CD8-positive, alpha-beta memory T cell (primary cell): ENCODE results near the gene NPTN. TPM values are rescaled to one million over a fixed set of nuclear protein-coding genes. Genes with fewer than 3 reads are reported as not detected.

Source experiments
- CTCF ChIA-PET: fragments of 350-600 bp; sonication (Branson Sonifier 250); formaldehyde crosslinking; loops from one replicate; lab custom pipeline; 2021; ENCODE audit warnings: antibody characterized with exemption; lab: Charles Lee
- POLR2A ChIA-PET: fragments of 350-600 bp; sonication (Branson Sonifier 250); formaldehyde crosslinking; loops from one replicate; lab custom pipeline; 2021; ENCODE audit warnings: antibody characterized with exemption; lab: Charles Lee
- DNase-seq, 5 donors: peaks; one replicate each; pipeline versions ENCODE4 v3.0.0 to v3.0.0-alpha.2; 2020 to 2022; ENCODE audit warnings: mixed read lengths in 1 of 5
- H3K27ac ChIP-seq: one replicate; pipeline ENCODE4 v1.7.0; 2013; ENCODE audit warnings: low read depth, mild to moderate bottlenecking, low read length, moderate library complexity
- H3K27me3 ChIP-seq: 2 replicates; pipeline ENCODE4 v1.7.0; 2013; ENCODE audit warnings: low read length, mild to moderate bottlenecking; ENCODE audit not compliant: insufficient read depth, poor library complexity, severe bottlenecking
- H3K36me3 ChIP-seq: 2 replicates; pipeline ENCODE4 v1.7.0; 2013; ENCODE audit warnings: mild to moderate bottlenecking, low read length, moderate library complexity; ENCODE audit not compliant: insufficient read depth
- H3K4me1 ChIP-seq: 2 replicates; pipeline ENCODE4 v1.7.0; 2013; ENCODE audit warnings: mild to moderate bottlenecking, low read length, moderate library complexity; ENCODE audit not compliant: insufficient read depth
- H3K4me3 ChIP-seq: 2 replicates; pipeline ENCODE4 v1.7.0; 2013; ENCODE audit warnings: mild to moderate bottlenecking, low read length
- H3K9me3 ChIP-seq: 2 replicates; pipeline ENCODE4 v1.7.0; 2013; ENCODE audit warnings: mild to moderate bottlenecking, low read length
- H3K27ac Mint-ChIP-seq, 8 donors: one replicate each; pipeline ENCODE4 v1.8.0; 2020 to 2021; ENCODE audit warnings: mixed read lengths in 8 of 8, mild to moderate bottlenecking in 6 of 8, inconsistent platforms in 3 of 8, moderate library complexity in 3 of 8
- H3K27me3 Mint-ChIP-seq, 2 donors: one replicate each; pipeline ENCODE4 v1.8.0; 2020 to 2021; ENCODE audit warnings: mixed read lengths in 2 of 2, mild to moderate bottlenecking in 1 of 2, moderate library complexity in 1 of 2
- H3K36me3 Mint-ChIP-seq, 3 donors: one replicate each; pipeline ENCODE4 v1.8.0; 2020 to 2021; ENCODE audit warnings: mixed read lengths in 3 of 3, inconsistent platforms in 1 of 3, mild to moderate bottlenecking in 1 of 3
- H3K4me1 Mint-ChIP-seq, 3 donors: one replicate each; pipeline ENCODE4 v1.8.0; 2020 to 2021; ENCODE audit warnings: mixed read lengths in 3 of 3, inconsistent platforms in 1 of 3, mild to moderate bottlenecking in 1 of 3
- H3K4me3 Mint-ChIP-seq, 7 donors: one replicate each; pipeline ENCODE4 v1.8.0; 2020 to 2021; ENCODE audit warnings: mixed read lengths in 7 of 7, mild to moderate bottlenecking in 6 of 7, moderate library complexity in 4 of 7, inconsistent platforms in 2 of 7
- H3K9me3 Mint-ChIP-seq, 5 donors: one replicate each; pipeline ENCODE4 v1.8.0; 2020 to 2022; ENCODE audit warnings: mixed read lengths in 5 of 5, mild to moderate bottlenecking in 3 of 5, moderate library complexity in 2 of 5, inconsistent platforms in 1 of 5
- polyA plus RNA-seq: library from polyadenylated mRNA; unstranded; fragments of 300-500 nt; fragmentation: Illumina TruSeq; gene quantifications from one replicate; pipeline ENCODE4 v1.2.3, GENCODE V29; 2021
- total RNA-seq, 2 experiments: library from RNA; stranded (reverse); gene quantifications; one replicate each; pipeline ENCODE4 v1.2.3, GENCODE V29; 2021

The NPTN gene
- total and polyA plus RNA-seq, 3 experiments from 2014 or later: 46.1 to 58.5 (median 55.8) TPM

DNA sequence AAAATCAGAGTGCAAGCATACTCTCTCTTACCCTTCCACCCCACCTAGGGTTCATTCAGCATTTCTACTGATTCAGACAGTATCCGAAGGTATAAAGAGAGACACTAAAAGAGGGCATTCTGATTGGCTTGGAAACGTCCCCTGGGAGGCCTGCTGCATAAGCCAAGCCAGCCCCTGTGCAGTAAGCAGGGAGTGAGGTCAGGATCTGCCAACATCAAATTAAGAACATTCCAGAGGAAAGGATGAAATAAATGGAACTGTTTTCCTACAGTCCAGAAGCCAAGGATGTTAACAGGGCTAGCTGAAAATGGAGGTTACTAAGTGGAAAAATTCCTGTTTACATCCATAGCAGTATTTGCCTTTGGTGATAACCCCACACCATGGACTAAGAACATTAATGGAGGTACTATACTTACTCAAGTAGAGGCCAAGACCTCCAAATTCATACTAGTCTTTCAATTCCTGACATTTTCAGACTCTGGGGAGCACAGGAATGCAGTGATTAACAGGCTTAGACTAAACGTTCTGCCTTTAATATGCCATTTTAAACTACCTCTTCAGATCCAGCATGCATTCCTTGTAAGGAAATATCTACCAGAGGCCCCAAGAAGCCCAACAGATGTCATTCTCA, 34.5 kb downstream of the NPTN start:
- Histone ChIP-seq H3K9me3 (no peaks in the 10 kb centered on the region), H3K4me3 (no peak overlapping the region), H3K36me3 (no peaks in the 10 kb centered on the region), H3K27ac (no peak overlapping the region), H3K27me3 (no peaks in the 10 kb centered on the region), H3K4me1 (peaks cover 22% of the 10 kb centered on the region)
- H3K36me3 Mint-ChIP-seq: peaks cover 0 to 18% (median 10%) of the 10 kb centered on the region in 3 donors
- no peak overlapping the region for H3K4me3 Mint-ChIP-seq
- H3K9me3 Mint-ChIP-seq: no peaks in the 10 kb centered on the region
- CTCF ChIA-PET: no interaction called here
- H3K27ac Mint-ChIP-seq: peak overlapping the region in 1 of 8 donors; percentile 51
- peaks cover 27 to 60% (median 44%) of the 10 kb centered on the region in 3 donors for H3K4me1 Mint-ChIP-seq
- H3K27me3 Mint-ChIP-seq: no peaks in the 10 kb centered on the region
- DNase-seq: no peak
- POLR2A ChIA-PET: no interaction called here

DNA sequence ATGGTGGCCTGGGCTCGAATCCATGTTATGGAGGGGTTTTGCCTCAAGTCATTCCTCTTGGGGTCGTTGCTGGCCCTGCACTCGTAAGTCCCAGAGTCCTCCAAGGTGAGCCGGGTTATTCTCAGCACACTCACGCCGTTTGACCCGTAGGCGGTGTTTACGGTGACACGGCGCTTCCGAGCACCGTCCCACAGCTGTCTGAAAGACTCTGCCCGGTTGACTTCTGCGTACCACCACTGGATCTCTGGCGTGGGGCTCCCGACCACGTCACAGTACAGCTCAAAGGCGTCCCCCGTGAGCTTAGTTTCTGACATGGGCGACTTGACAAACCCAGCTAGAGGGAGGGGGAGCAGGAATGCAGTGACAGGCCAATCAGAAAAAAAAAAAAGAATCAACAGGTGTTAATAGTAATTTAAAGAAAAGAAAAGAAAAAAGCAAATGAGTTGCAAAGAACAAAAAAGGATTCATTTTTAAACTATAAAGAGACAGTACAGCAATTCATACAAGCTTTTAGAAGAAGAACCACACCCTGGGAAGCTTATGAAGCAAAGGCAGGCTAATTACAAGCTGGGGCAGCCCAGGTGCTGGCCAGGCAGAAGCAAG, 36.1 kb downstream of the NPTN start:
- Mint-ChIP-seq H3K27me3 (no peaks in the 10 kb centered on the region), H3K27ac (peak overlapping the region in 1 of 8 donors; percentile 56), H3K36me3 (peaks cover 0 to 17% (median 11%) of the 10 kb centered on the region in 3 donors), H3K9me3 (no peaks in the 10 kb centered on the region), H3K4me3 (no peak overlapping the region), H3K4me1 (peaks cover 28 to 64% (median 44%) of the 10 kb centered on the region in 3 donors)
- H3K27me3 ChIP-seq: no peaks in the 10 kb centered on the region
- no peaks in the 10 kb centered on the region for H3K36me3 ChIP-seq
- DNase-seq: no peak
- ChIA-PET CTCF (interaction anchor here (1.1 kb wide), 1 partner anchor 39 kb away, joined by 3 read pairs; no protein-coding TSS in a partner anchor), POLR2A (no interaction called here)
- H3K4me3 ChIP-seq: no peak overlapping the region
- peaks cover 7% of the 10 kb centered on the region for H3K4me1 ChIP-seq
- no peak overlapping the region for H3K27ac ChIP-seq
- no peaks in the 10 kb centered on the region for H3K9me3 ChIP-seq

DNA sequence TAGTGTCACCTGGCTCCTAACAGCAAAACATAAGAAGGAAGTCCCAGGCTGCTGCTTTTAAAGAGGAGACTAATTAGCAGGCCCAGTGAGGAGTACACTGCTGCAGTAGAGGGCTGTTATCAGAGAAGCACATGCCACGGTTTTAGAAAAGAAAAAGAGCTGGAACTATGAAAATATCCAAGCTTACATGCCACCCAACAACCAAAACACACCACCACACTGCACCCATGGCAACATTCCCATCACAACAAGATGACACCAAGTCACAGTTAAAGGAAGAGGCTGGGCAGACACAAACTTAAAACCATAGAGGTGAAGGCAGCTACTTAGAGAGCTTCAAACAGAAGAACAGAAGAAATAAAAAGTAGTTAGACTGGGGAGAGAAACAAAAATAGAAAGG, 37.0 kb downstream of the NPTN start:
- Histone ChIP-seq H3K27me3 (no peaks in the 10 kb centered on the region), H3K36me3 (no peaks in the 10 kb centered on the region), H3K27ac (no peak overlapping the region), H3K4me1 (no peaks in the 10 kb centered on the region), H3K9me3 (no peaks in the 10 kb centered on the region), H3K4me3 (no peak overlapping the region)
- DNase-seq: no peak
- Mint-ChIP-seq H3K4me3 (no peak overlapping the region), H3K27ac (peak overlapping the region in 2 of 8 donors; percentile 1 to 4), H3K36me3 (peaks cover 0 to 27% (median 18%) of the 10 kb centered on the region in 3 donors), H3K9me3 (no peaks in the 10 kb centered on the region), H3K27me3 (no peaks in the 10 kb centered on the region), H3K4me1 (peaks cover 28 to 64% (median 44%) of the 10 kb centered on the region in 3 donors)
- ChIA-PET CTCF (no interaction called here), POLR2A (no interaction called here)

DNA sequence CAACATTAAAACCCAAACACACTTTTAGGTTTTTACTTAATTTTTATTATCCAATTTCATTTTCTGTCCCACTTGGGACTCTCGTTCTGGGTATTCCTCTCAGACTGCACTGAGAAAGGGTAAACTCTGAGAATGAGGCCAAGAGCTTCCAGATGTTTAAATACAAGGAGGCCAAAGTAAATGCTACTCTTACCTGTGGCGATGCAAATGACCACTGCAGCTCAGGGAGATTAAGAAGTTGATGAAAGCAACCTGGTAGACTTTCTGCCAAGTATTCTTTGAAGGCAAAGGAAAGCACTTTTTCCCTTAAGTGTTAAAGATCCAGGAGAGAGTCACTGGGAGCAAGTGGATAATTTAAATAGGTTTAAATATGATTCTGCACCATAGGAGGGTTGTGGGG, 39.1 kb downstream of the NPTN start:
- ChIA-PET POLR2A (no interaction called here), CTCF (no interaction called here)
- H3K27ac Mint-ChIP-seq: no peak overlapping the region
- no peak for DNase-seq
- no peaks in the 10 kb centered on the region for H3K36me3 ChIP-seq
- peaks cover 0 to 44% (median 20%) of the 10 kb centered on the region in 3 donors for H3K36me3 Mint-ChIP-seq
- peaks cover 23 to 56% (median 42%) of the 10 kb centered on the region in 3 donors for H3K4me1 Mint-ChIP-seq
- no peaks in the 10 kb centered on the region for H3K4me1 ChIP-seq
- H3K4me3 ChIP-seq: no peak overlapping the region
- no peaks in the 10 kb centered on the region for H3K9me3 Mint-ChIP-seq
- no peaks in the 10 kb centered on the region for H3K27me3 ChIP-seq
- no peaks in the 10 kb centered on the region for H3K9me3 ChIP-seq
- H3K4me3 Mint-ChIP-seq: no peak overlapping the region
- no peak overlapping the region for H3K27ac ChIP-seq
- H3K27me3 Mint-ChIP-seq: no peaks in the 10 kb centered on the region

DNA sequence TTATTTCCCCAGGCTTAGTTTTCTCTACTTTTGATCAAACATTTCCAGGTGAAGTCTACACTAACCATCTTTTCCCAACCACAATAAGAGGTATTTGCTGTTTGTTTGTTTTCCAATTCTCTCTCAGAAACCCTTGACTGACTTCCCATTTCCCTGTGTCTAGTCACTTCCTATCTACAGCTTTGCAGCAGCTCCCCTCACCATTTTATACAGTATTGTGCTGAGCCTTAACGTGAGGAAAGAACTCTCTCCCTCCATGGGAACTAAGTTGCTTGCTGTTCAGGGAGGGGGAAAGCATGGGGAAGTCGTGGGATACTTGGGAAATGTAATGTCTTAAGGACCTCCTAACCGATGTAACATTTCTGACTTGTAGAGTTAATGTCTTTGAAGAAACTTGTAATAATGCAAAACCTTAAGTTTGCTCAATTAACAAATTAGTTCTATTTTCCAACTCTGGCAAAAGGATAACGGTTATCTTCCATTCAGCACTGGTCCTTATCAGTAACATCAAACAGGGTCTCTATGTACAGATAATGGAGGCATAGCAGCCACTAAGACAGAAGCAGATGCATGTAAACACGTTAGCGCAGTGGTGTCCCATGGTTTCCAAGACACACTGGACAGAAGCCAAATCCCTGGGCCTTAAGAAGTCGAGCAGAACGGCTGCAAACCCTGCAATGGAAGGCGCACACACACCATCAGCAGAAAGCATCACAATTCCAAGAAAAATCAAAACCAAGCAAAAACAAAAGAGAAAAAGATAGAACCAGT, 39.7 kb downstream of the NPTN start:
- no peaks in the 10 kb centered on the region for H3K9me3 Mint-ChIP-seq
- Histone ChIP-seq H3K27me3 (no peaks in the 10 kb centered on the region), H3K27ac (no peak overlapping the region), H3K9me3 (no peaks in the 10 kb centered on the region), H3K4me1 (no peaks in the 10 kb centered on the region), H3K4me3 (no peak overlapping the region), H3K36me3 (peaks cover 3% of the 10 kb centered on the region)
- H3K4me3 Mint-ChIP-seq: no peak overlapping the region
- DNase-seq: no peak
- H3K4me1 Mint-ChIP-seq: peaks cover 17 to 50% (median 36%) of the 10 kb centered on the region in 3 donors
- ChIA-PET CTCF (no interaction called here), POLR2A (no interaction called here)
- H3K27ac Mint-ChIP-seq: no peak overlapping the region
- no peaks in the 10 kb centered on the region for H3K27me3 Mint-ChIP-seq
- H3K36me3 Mint-ChIP-seq: peaks cover 0 to 50% (median 18%) of the 10 kb centered on the region in 3 donors

DNA sequence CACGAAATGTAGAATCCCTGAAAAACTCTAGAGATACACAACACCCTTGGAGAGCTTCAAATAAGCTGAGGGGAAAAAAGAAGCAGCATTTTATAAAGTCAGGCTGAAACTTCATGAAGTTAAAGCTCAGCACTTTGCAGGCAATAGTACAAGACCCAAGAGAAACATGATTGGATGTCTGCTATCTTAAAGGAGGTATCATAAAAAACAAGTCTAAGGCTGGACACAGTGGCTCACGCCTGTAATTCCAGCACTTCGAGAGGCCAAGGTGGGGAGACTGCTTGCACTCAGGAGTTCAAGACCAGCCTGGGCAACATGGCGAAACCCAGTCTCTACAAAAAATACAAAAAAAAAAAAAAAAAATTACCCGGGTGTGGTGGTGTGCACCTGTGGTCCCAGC, 42.9 kb downstream of the NPTN start:
- Mint-ChIP-seq H3K4me3 (no peak overlapping the region), H3K4me1 (peaks cover 3 to 19% (median 9%) of the 10 kb centered on the region in 3 donors), H3K27me3 (no peaks in the 10 kb centered on the region), H3K9me3 (no peaks in the 10 kb centered on the region), H3K27ac (peak overlapping the region in 1 of 8 donors; percentile 58), H3K36me3 (peaks cover 0 to 71% (median 28%) of the 10 kb centered on the region in 3 donors)
- Histone ChIP-seq H3K27me3 (no peaks in the 10 kb centered on the region), H3K4me1 (no peaks in the 10 kb centered on the region), H3K9me3 (no peaks in the 10 kb centered on the region), H3K4me3 (no peak overlapping the region), H3K36me3 (peaks cover 20% of the 10 kb centered on the region), H3K27ac (no peak overlapping the region)
- ChIA-PET POLR2A (interaction anchor here (0.7 kb wide), 1 partner anchor 21 kb away, joined by 5 read pairs; no protein-coding TSS in a partner anchor), CTCF (interaction anchor here (1.1 kb wide), 1 partner anchor 46 kb away, joined by 6 read pairs; no protein-coding TSS in a partner anchor)
- DNase-seq: no peak

DNA sequence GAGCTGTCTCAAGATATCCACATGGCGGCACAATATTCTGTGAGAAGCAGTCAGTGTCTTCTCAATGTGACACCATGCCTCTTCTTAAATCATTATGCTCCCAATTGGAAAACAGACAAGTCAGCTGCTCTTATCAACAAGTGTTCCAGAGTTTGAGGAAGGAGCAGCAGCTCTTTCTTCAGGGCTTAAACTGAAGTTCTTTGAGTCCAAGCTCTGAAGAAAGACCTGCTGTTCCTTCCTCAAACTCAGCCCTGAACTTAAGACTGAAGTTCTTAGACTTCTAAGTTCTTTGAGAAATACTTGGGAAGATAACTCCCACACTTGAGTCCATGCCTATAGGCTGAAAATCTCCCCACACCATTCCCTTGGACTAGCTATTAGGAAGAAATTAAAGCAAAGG, 43.4 kb downstream of the NPTN start:
- DNase-seq: no peak
- Mint-ChIP-seq H3K27ac (peak overlapping the region in 1 of 8 donors; percentile 58), H3K4me3 (no peak overlapping the region), H3K4me1 (peaks cover 3 to 14% (median 4%) of the 10 kb centered on the region in 3 donors), H3K27me3 (no peaks in the 10 kb centered on the region), H3K9me3 (no peaks in the 10 kb centered on the region), H3K36me3 (peaks cover 0 to 74% (median 33%) of the 10 kb centered on the region in 3 donors)
- H3K9me3 ChIP-seq: no peaks in the 10 kb centered on the region
- no peak overlapping the region for H3K4me3 ChIP-seq
- no peaks in the 10 kb centered on the region for H3K27me3 ChIP-seq
- ChIA-PET POLR2A (no interaction called here), CTCF (interaction anchor here (1.1 kb wide), 1 partner anchor 47 kb away, joined by 6 read pairs; no protein-coding TSS in a partner anchor)
- peaks cover 20% of the 10 kb centered on the region for H3K36me3 ChIP-seq
- no peak overlapping the region for H3K27ac ChIP-seq
- no peaks in the 10 kb centered on the region for H3K4me1 ChIP-seq
